Lung (tissue), 12 donors: ENCODE results near the gene DPYSL4. TPM values are rescaled to one million over a fixed set of nuclear protein-coding genes. Genes with fewer than 3 reads are reported as not detected.

Source experiments
- ATAC-seq: fragments of 200-7000 bp; cut with Tn5 transposase; one replicate; pipeline ENCODE4 v1.9.1; 2020; ENCODE audit warnings: moderate number of reproducible peaks; ENCODE audit not compliant: insufficient read depth, low FRiP score
- DNase-seq, 3 donors: peaks; one replicate each; pipeline ENCODE4 v3.0.0-alpha.2; 2013 to 2017
- H3K27ac ChIP-seq, 2 donors: one replicate each; pipeline ENCODE4 v1.5.1; 2013; ENCODE audit warnings: mild to moderate bottlenecking in 2 of 2, moderate library complexity in 2 of 2, control low read depth in 1 of 2, inconsistent platforms in 1 of 2, low read depth in 1 of 2, low read length in 1 of 2
- H3K27me3 ChIP-seq, 3 donors: one replicate each; pipeline ENCODE4 v1.5.1; 2013; ENCODE audit warnings: low read length in 2 of 3; ENCODE audit not compliant: control insufficient read depth in 3 of 3, insufficient read depth in 3 of 3
- H3K36me3 ChIP-seq, 4 donors: one replicate each; pipeline ENCODE4 v1.5.1; 2013; ENCODE audit warnings: low read length in 4 of 4, mild to moderate bottlenecking in 1 of 4, moderate library complexity in 1 of 4; ENCODE audit not compliant: control insufficient read depth in 4 of 4, insufficient read depth in 4 of 4
- H3K4me1 ChIP-seq, 5 donors: one replicate each; pipeline ENCODE4 v1.5.1; 2013; ENCODE audit warnings: low read length in 5 of 5, mild to moderate bottlenecking in 2 of 5, moderate library complexity in 1 of 5; ENCODE audit not compliant: control insufficient read depth in 5 of 5, insufficient read depth in 5 of 5
- H3K4me3 ChIP-seq: one replicate; pipeline ENCODE4 v1.5.1; 2013; ENCODE audit warnings: mild to moderate bottlenecking, control low read depth, moderate library complexity
- H3K9ac ChIP-seq, 2 donors: one replicate each; pipeline ENCODE4 v1.5.1; 2013; ENCODE audit warnings: low read length in 2 of 2, control low read depth in 1 of 2; ENCODE audit not compliant: insufficient read depth in 1 of 2
- H3K9me3 ChIP-seq, 4 donors: one replicate each; pipeline ENCODE4 v1.5.1; 2013; ENCODE audit warnings: low read length in 3 of 4, mild to moderate bottlenecking in 1 of 4, moderate library complexity in 1 of 4; ENCODE audit not compliant: control insufficient read depth in 4 of 4, insufficient read depth in 3 of 4
- WGBS, 2 donors: extraction: QIAGEN DNeasy Blood & Tissue Kit; methylation state at CpG; one replicate each; pipeline ENCODE4 v1.1.7; 2013; 5-methylcytosine and 5-hydroxymethylcytosine counted together
- polyA plus RNA-seq, 2 donors: library from polyadenylated mRNA; stranded (reverse); fragments of 200-250 nt; gene quantifications; one replicate each; pipeline ENCODE4 v1.2.1, GENCODE V29; 2013
- total RNA-seq, 2 donors: library from RNA; depleted of rRNA in 1 of 2; stranded (reverse); fragments of >200 nt in 1 of 2; gene quantifications; one replicate each; pipeline ENCODE4 v1.2.1, GENCODE V29; 2014 to 2021
- TF ChIP-seq, protein P1 (sequence below): IDR thresholded peaks from 2 replicates; pipeline ENCODE4 v1.5.1; 2012; ENCODE audit warnings: mild to moderate bottlenecking; ENCODE audit errors: control extremely low read depth, extremely low read depth
- donor health status: control.
- donor health status: control.
- donor health status: Bipolar disorder and iron deficiency.
- donor health status: healthy.
- donor health status: DM: yes; HTN: yes; CAD: no.

The DPYSL4 gene
- total and polyA plus RNA-seq, 4 donors: 0.33 to 1.5 (median 1.3) TPM

DNA sequence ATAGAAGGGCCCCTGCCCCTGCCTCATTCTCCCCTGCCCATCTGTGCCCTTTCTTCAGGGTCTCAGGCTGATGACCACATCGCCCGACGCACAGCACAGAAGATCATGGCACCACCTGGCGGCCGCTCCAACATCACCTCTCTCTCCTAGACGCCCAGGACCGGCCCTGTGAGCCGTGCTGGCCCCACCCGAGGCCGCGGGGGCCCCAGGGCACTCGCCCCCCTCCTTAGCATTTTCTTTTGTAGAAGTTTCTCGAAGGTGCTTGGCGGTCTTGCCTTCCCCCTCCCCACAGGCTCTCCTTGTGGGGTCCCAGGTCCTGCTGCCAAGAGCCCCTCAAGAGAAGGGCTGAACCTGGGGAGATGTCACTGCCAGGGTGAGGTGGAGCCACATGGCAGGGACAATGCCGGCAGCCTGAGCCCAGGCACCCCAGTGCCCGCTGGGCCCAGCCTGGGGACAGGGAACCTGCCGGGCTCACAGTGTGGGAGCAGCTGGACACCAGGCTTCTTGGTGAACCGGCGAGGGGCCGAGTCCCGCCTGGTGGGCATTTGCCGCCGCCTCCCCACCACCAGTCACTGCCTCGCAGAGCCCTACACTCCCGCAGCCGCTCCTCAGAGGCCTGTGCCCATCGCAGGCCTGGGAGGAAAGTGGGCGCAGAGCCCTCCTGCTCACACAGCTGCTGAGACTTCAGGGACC, 18.2 kb downstream of the DPYSL4 start:
- TF ChIP-seq, protein P1, sequence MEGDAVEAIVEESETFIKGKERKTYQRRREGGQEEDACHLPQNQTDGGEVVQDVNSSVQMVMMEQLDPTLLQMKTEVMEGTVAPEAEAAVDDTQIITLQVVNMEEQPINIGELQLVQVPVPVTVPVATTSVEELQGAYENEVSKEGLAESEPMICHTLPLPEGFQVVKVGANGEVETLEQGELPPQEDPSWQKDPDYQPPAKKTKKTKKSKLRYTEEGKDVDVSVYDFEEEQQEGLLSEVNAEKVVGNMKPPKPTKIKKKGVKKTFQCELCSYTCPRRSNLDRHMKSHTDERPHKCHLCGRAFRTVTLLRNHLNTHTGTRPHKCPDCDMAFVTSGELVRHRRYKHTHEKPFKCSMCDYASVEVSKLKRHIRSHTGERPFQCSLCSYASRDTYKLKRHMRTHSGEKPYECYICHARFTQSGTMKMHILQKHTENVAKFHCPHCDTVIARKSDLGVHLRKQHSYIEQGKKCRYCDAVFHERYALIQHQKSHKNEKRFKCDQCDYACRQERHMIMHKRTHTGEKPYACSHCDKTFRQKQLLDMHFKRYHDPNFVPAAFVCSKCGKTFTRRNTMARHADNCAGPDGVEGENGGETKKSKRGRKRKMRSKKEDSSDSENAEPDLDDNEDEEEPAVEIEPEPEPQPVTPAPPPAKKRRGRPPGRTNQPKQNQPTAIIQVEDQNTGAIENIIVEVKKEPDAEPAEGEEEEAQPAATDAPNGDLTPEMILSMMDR: no peak
- Histone ChIP-seq H3K9ac (no peak overlapping the region), H3K27ac (no peak overlapping the region), H3K36me3 (peaks cover 0 to 5% (median 0%) of the 10 kb centered on the region in 4 donors), H3K4me1 (no peaks in the 10 kb centered on the region), H3K9me3 (no peaks in the 10 kb centered on the region), H3K27me3 (no peaks in the 10 kb centered on the region), H3K4me3 (no peak overlapping the region)
- 89 to 91% methylated on average over 26 to 28 of the region's 28 CpGs for WGBS, 2 donors
- no peak for ATAC-seq
- DNase-seq: no peak

DNA sequence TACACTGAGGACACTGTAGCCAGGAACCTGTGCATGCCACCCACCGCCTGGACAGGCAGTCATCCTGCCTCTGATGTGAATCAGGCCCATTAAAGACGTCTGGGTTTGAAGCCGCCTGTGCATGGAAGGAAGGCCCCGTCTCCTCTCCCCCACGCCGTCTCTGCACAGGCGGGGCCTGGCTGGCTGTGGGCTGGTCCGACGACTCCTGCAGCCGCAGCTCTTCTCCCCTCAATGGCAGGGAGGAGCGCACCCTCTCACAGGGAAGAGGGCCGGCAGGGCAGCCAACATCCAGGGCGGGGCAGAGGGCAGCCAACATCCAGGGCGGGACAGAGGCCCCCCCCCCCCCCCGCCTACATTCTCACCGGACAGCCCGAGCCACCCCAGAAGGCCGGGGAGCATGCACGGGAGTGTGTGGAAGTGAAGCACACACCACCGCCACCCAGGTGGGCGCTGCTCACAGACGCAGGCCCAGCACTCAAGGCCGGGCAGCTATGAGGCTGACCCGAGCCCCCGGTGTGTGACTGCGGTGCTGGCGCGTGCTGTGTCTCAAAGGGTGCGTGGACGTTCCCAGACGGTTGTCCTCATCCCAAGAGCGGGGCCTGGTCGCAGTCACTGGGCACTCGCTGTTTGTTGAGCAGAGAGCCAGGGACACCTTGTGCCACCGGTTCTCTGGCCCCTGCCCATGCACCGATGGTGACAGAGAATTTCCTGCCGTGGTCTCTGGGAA, 19.1 kb downstream of the DPYSL4 start:
- no peaks in the 10 kb centered on the region for H3K27me3 ChIP-seq
- H3K9ac ChIP-seq: no peak overlapping the region
- H3K4me1 ChIP-seq: no peaks in the 10 kb centered on the region
- ATAC-seq: no peak
- H3K4me3 ChIP-seq: no peak overlapping the region
- DNase-seq: no peak
- peaks cover 0 to 5% (median 0%) of the 10 kb centered on the region in 4 donors for H3K36me3 ChIP-seq
- 82 to 83% methylated on average over 31 to 36 of the region's 37 CpGs for WGBS, 2 donors
- H3K9me3 ChIP-seq: no peaks in the 10 kb centered on the region
- TF ChIP-seq, protein P1: no peak
- no peak overlapping the region for H3K27ac ChIP-seq

DNA sequence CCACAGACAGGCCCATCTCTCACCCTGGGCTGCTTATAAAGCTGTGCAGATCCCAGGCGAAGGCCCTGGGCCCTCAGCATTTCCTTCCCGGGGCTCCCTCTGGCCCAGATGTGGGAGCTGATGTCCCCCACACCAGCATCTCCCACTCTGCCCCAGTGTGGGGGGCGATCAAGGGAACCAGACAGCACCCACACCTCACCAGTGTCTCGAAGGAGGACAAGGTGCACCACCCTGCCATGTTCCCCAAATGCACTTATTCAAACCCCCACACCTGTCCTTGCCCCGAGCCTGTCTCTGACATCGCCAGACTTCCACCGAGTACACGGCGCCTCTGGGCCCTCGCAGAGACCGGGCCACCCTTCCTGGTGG, 19.6 kb downstream of the DPYSL4 start:
- Histone ChIP-seq H3K27me3 (no peaks in the 10 kb centered on the region), H3K9ac (no peak overlapping the region), H3K36me3 (peaks cover 0 to 5% (median 0%) of the 10 kb centered on the region in 4 donors), H3K4me1 (no peaks in the 10 kb centered on the region), H3K27ac (no peak overlapping the region), H3K9me3 (no peaks in the 10 kb centered on the region), H3K4me3 (no peak overlapping the region)
- TF ChIP-seq, protein P1: no peak
- no peak for ATAC-seq
- no peak for DNase-seq
- WGBS, 2 donors: 86 to 90% methylated on average over 11 of the region's 11 CpGs
